NCI-H1092 (cell line): ENCODE measurements around the gene LPCAT3.
A peak's percentile ranks its signal among the peaks of the same experiment; 100 is the strongest.

Experiments used
- DNase-seq: peaks from one replicate; lab custom pipeline; 2025; lab: John Stamatoyannopoulos, UW

LPCAT3 gene

DNA sequence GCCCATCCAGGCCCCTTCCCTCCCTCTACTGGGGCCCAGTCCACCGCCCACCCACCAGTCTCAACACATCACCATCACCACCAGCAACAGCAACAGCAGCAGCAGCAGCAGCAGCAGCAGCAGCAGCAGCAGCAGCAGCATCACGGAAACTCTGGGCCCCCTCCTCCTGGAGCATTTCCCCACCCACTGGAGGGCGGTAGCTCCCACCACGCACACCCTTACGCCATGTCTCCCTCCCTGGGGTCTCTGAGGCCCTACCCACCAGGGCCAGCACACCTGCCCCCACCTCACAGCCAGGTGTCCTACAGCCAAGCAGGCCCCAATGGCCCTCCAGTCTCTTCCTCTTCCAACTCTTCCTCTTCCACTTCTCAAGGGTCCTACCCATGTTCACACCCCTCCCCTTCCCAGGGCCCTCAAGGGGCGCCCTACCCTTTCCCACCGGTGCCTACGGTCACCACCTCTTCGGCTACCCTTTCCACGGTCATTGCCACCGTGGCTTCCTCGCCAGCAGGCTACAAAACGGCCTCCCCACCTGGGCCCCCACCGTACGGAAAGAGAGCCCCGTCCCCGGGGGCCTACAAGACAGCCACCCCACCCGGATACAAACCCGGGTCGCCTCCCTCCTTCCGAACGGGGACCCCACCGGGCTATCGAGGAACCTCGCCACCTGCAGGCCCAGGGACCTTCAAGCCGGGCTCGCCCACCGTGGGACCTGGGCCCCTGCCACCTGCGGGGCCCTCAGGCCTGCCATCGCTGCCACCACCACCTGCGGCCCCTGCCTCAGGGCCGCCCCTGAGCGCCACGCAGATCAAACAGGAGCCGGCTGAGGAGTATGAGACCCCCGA is 81.4 kb downstream of the LPCAT3 start:
- no peak for DNase-seq

DNA sequence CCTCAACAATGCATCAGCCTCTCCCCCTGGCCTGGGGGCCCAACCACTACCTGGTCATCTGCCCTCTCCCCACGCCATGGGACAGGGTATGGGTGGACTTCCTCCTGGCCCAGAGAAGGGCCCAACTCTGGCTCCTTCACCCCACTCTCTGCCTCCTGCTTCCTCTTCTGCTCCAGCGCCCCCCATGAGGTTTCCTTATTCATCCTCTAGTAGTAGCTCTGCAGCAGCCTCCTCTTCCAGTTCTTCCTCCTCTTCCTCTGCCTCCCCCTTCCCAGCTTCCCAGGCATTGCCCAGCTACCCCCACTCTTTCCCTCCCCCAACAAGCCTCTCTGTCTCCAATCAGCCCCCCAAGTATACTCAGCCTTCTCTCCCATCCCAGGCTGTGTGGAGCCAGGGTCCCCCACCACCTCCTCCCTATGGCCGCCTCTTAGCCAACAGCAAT is 82.1 kb downstream of the LPCAT3 start:
- DNase-seq = no peak

DNA sequence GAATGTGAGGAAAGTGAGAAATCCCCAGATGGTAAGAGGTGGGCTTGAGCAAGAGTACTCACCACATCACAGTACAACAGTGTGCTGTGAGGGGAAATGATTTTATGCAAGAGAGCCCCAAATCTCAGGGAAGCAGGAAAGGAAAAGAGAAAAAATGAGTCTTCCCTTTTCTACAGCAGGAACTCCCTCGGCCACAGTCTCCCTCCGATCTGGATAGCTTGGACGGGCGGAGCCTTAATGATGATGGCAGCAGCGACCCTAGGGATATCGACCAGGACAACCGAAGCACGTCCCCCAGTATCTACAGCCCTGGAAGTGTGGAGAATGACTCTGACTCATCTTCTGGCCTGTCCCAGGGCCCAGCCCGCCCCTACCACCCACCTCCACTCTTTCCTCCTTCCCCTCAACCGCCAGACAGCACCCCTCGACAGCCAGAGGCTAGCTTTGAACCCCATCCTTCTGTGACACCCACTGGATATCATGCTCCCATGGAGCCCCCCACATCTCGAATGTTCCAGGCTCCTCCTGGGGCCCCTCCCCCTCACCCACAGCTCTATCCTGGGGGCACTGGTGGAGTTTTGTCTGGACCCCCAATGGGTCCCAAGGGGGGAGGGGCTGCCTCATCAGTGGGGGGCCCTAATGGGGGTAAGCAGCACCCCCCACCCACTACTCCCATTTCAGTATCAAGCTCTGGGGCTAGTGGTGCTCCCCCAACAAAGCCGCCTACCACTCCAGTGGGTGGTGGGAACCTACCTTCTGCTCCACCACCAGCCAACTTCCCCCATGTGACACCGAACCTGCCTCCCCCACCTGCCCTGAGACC is 82.7 kb downstream of the LPCAT3 start:
- no peak for DNase-seq

DNA sequence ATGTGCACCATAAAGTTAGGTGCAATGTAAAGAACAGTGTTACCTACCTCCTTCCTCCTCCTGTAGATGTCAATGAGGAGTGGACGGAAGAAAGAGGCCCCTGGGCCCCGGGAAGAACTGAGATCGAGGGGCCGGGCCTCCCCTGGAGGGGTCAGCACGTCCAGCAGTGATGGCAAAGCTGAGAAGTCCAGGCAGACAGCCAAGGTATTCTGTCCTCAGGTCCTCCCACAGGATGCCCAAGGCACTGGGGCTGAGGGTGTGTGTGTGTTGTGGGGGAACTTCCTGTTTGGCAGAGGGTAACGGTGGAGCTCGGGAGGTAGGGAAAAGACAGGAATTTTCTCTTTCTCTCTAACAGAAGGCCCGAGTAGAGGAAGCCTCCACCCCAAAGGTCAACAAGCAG is 84.2 kb downstream of the LPCAT3 start:
- no peak for DNase-seq

DNA sequence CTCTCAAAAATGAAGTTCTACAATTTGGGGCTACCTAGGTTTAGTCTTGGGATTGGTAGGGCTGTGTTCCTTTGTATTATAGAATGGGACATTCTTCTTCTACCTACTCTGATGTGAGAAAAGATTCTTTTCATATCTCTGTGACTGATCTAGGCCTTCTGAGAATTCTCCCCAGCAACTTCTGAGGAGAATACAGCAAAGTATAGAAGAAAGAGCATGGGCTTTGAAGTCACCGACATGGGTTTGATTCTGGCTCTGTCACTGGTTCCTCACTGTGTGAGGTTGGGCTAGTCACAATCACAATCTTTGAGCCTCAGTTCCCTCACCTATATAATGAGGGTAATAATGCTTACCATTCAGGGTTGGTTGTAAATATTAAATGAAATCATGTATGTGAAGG is 85.5 kb downstream of the LPCAT3 start:
- DNase-seq = no peak

DNA sequence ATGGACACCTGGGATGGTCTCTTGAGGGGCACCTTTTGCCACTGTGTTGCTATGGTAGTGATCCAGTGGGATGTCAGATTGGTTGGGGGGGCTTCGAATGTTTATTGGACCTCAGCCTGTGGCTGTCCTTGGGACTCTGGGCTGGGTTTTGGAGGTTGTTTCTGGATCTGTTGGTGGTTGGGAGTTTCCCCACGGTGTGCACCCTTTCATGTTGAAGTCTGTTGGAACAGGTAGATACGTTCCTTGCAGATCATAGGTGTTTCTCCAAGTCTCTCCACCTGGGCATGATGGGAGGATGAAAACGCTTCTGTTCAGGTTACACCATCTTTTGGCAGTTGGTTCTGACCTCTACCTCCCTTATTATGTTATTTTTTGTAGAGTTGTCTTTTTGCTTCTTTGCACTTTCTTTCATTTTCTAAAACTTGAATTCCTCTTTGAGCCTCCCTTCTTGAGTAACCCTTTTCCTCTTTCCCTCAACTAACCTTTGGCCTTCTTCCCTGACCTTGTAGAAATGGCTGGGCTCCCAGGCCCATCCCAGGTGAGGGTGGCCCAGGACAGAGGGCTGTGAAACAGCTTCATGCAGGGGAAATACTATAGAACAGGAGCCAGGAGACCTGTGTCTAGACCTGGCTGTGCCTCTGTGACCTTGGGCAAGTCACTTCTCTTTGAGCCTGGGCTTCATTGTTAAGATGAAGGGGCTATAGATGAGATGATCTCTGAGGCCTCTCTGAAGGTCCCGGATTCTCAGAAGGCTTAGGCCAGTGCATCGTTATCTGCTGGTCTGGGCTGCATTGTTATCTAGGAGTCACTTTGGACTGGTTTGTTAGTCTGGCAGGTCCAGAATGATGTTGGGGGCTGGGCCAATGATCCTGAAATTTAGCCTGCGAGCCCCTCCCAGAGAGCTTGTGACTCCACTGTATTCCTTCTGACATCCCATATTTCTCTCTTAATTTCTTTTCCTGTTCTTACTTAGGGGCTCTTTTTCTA is 88.5 kb downstream of the LPCAT3 start:
- no peak for DNase-seq

DNA sequence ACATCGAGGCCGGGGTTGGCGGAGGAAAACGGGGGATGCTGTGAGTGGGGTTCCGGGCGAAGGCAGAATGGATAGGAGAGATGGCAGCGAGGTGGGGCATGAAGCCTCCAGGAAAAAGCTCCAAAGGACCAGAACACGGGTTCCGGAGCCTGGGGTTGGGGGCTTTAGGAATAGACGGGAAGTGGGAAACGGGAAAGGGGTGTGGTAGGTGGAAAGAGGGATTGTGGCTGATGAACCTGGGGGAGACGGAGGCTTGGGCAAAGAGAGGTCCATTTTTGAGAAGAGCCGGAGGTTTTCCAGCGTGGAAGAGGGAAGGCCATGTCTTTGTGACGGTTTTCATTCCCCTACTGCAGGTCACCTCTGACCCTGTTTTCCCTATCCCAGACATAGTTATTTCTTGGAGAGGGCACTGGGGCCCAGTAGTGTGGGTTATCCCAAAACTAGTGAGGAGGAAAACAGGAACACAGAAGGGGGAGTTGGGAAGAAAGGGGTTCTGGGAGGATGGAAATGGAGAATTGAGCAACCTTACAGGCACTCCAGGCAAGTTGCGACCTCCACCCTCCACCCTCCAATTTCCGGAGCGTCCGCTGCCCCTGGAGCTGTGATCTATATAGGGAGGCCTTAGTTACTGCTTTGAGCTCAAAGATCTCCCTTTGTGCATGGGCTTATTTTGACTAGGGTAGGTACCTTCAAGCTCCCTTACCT is 89.4 kb downstream of the LPCAT3 start:
- DNase-seq = no peak

DNA sequence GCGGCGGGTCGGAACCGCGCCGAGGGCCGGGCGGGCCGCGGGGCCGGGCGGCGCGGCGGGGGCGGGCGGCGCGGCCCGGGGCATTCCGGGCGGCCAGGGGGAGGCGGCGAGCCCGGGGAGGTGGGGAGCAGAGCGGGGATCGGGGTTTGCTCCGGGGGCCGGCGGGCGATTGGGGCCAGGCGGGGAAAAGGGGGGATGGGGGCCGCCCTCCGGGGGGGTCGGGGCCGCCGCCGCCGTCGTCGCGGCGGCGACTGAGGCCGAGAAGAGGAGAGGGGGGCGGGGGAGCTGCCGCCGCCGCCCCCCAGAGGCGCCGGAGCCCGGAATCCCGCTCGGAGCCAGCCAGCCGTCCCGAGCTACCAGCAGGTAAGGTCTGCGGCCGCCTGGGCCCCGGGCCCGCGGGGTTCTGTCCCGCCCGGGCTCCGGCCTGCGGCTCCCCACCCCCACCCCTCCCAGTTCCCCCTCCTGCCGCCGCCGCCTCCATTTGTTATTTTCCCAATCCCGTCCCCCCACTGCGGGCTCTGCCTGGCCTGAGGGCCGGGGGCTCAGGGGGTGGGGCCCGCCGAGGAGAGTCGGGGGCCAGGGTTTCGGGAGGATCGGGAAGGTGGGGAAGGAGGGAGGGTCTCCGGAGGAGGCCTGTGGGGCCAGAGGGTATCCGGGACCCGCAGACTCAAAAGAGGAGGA is 90.1 kb downstream of the LPCAT3 start:
- no peak for DNase-seq

DNA sequence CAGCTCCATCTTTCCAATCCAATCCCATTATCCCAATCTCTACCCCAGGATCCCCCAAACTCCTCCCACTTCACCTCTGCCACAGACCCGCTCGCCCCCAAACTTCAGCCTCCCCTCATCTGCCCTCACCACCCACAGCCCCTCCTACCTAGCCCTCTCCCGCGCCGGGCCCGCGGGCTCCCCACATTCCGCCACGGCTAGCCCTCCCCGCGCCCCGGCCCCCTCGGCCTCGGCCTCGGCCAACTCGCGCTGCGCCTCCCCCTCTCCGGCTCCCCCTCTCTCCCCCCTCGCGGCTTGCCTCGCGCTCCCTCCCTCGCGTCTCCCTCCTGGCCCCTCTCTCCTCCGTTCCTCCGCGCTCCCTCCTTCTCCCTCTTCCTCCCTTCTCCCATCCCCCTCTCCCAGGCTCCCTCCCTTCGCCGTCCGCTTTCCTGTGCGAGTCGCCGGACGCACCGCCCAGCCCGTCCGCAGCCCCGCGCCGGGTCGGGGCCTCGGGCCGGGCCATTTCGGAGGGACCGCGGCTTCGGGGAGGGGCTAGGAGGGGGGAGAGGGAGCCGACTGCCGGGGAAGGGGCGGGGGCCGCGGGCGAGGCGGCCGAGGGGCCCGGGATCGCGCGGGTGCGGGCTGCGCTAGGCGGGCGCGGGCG is 90.8 kb downstream of the LPCAT3 start, which contains the start of gene ATN1:
ATN1 (plus strand) TSS at position 581 of the 643 bp plus-strand sequence. CDS start 6,043 bp downstream, outside the sequence.
- DNase-seq = peak; percentile 59
